Peyer's patch (tissue), 4 donors: Measurements from ENCODE around the gene PRCD.

ENCODE experiments used
- CTCF ChIP-seq, 6 experiments: fragments of 450-650 bp in 4 of 6; fragments of 200-600 bp in 2 of 6; sonication (generic) in 1 of 6; IDR thresholded peaks; one replicate each; pipeline ENCODE4 v1.5.1; 2017 to 2019; ENCODE audit warnings: antibody characterized with exemption in 6 of 6, mild to moderate bottlenecking in 3 of 6, moderate library complexity in 1 of 6
- POLR2A ChIP-seq, 2 donors: fragments of 450-650 bp; IDR thresholded peaks; one replicate each; pipeline ENCODE4 v1.5.1; 2017; ENCODE audit warnings: antibody characterized with exemption in 2 of 2, mild to moderate bottlenecking in 2 of 2, moderate library complexity in 2 of 2

- TF ChIP-seq CTCF (IDR thresholded peaks at IDR 0.05) (no peak), POLR2A (IDR thresholded peaks at IDR 0.05) (no peak)
These were observed 38.5 kb downstream of the PRCD start for GRCh38 chr17:76578376-76578775.
